ENCODE data around the gene CLDN24. TPM values are rescaled to one million over a fixed set of nuclear protein-coding genes. Genes with fewer than 3 reads are reported as not detected.

Gene CLDN24
- total and polyA plus RNA-seq, 2 donors (not counting 1 experiment from before 2014, with no cell fraction given), result not detected

GRCh38 chr4:183289688-183290087 is 32.5 kb downstream of the CLDN24 start:
- Histone ChIP-seq H2AFZ (ENCODE audit: low read length) (no peak overlapping the region), H3K27ac (ENCODE audit: insufficient read depth, low read length) (no peak overlapping the region), H3K9me3 (ENCODE audit: control insufficient read depth, insufficient read depth, low read depth, low read length) (no peaks in the 10 kb centered on the region), H3K27me3 (ENCODE audit: control insufficient read depth, insufficient read depth, low read length) (no peaks in the 10 kb centered on the region), H3K4me3 (replicated peaks in 1 of 4; ENCODE audit: control extremely low read depth in 1 of 4, insufficient read depth in 1 of 4, low read depth in 3 of 4, low read length in 4 of 4) (no peak overlapping the region), H3K36me3 (ENCODE audit: control insufficient read depth, insufficient read depth, low read length) (peaks cover 20% of the 10 kb centered on the region), H3K4me1 (ENCODE audit: control insufficient read depth, extremely low read depth, insufficient read depth, low read length) (peaks cover 7% of the 10 kb centered on the region), H3K79me2 (ENCODE audit: control insufficient read depth, insufficient read depth, low read length) (no peaks in the 10 kb centered on the region), H3K4me2 (ENCODE audit: extremely low read depth, insufficient read depth, low read length) (no peak overlapping the region), H4K20me1 (ENCODE audit: control insufficient read depth, extremely low read depth, insufficient read depth, low read length) (no peaks in the 10 kb centered on the region), H3K9ac (ENCODE audit: insufficient read depth, low read length) (no peak overlapping the region)
- DNase-seq (ENCODE audit: low read depth in 2 of 2), result no peak
- TF ChIP-seq EZH2 (IDR thresholded peaks at IDR 0.05; ENCODE audit: low read length, missing control alignments) (no peak), CTCF (conservative IDR thresholded peaks at IDR 0.05 in 1 of 2, IDR thresholded peaks at IDR 0.05 in 1 of 2; ENCODE audit: low read depth in 1 of 2, low read length in 2 of 2) (no peak)

- no peaks in the 10 kb centered on the region for H3K9me3 ChIP-seq (ENCODE audit: control insufficient read depth, insufficient read depth, low read depth, low read length)
- no peak overlapping the region for H3K27ac ChIP-seq (ENCODE audit: insufficient read depth, low read length)
- H3K4me2 ChIP-seq (ENCODE audit: extremely low read depth, insufficient read depth, low read length), result no peak overlapping the region
- H2AFZ ChIP-seq (ENCODE audit: low read length), result no peak overlapping the region
- no peaks in the 10 kb centered on the region for H4K20me1 ChIP-seq (ENCODE audit: control insufficient read depth, extremely low read depth, insufficient read depth, low read length)
- peaks cover 20% of the 10 kb centered on the region for H3K36me3 ChIP-seq (ENCODE audit: control insufficient read depth, insufficient read depth, low read length)
- TF ChIP-seq EZH2 (IDR thresholded peaks at IDR 0.05; ENCODE audit: low read length, missing control alignments) (no peak), CTCF (conservative IDR thresholded peaks at IDR 0.05 in 1 of 2, IDR thresholded peaks at IDR 0.05 in 1 of 2; ENCODE audit: low read depth in 1 of 2, low read length in 2 of 2) (no peak)
- no peak overlapping the region for H3K4me3 ChIP-seq (replicated peaks in 1 of 4; ENCODE audit: control extremely low read depth in 1 of 4, insufficient read depth in 1 of 4, low read depth in 3 of 4, low read length in 4 of 4)
- H3K9ac ChIP-seq (ENCODE audit: insufficient read depth, low read length), result no peak overlapping the region
- H3K27me3 ChIP-seq (ENCODE audit: control insufficient read depth, insufficient read depth, low read length), result no peaks in the 10 kb centered on the region
- H3K4me1 ChIP-seq (ENCODE audit: control insufficient read depth, extremely low read depth, insufficient read depth, low read length), result peaks cover 14% of the 10 kb centered on the region
- DNase-seq (ENCODE audit: low read depth in 2 of 2), result no peak
- no peaks in the 10 kb centered on the region for H3K79me2 ChIP-seq (ENCODE audit: control insufficient read depth, insufficient read depth, low read length)
Measured at GRCh38 chr4:183288955-183289354, 33.3 kb downstream of the CLDN24 start.

- Histone ChIP-seq H3K4me2 (ENCODE audit: extremely low read depth, insufficient read depth, low read length) (no peak overlapping the region), H3K27ac (ENCODE audit: insufficient read depth, low read length) (no peak overlapping the region), H3K9me3 (ENCODE audit: control insufficient read depth, insufficient read depth, low read depth, low read length) (no peaks in the 10 kb centered on the region), H3K36me3 (ENCODE audit: control insufficient read depth, insufficient read depth, low read length) (peaks cover 21% of the 10 kb centered on the region), H3K27me3 (ENCODE audit: control insufficient read depth, insufficient read depth, low read length) (no peaks in the 10 kb centered on the region), H3K4me3 (replicated peaks in 1 of 4; ENCODE audit: control extremely low read depth in 1 of 4, insufficient read depth in 1 of 4, low read depth in 3 of 4, low read length in 4 of 4) (no peak overlapping the region), H2AFZ (ENCODE audit: low read length) (no peak overlapping the region), H4K20me1 (ENCODE audit: control insufficient read depth, extremely low read depth, insufficient read depth, low read length) (no peaks in the 10 kb centered on the region), H3K4me1 (ENCODE audit: control insufficient read depth, extremely low read depth, insufficient read depth, low read length) (peaks cover 14% of the 10 kb centered on the region), H3K9ac (ENCODE audit: insufficient read depth, low read length) (no peak overlapping the region), H3K79me2 (ENCODE audit: control insufficient read depth, insufficient read depth, low read length) (no peaks in the 10 kb centered on the region)
- DNase-seq (ENCODE audit: low read depth in 2 of 2), result no peak
- TF ChIP-seq EZH2 (IDR thresholded peaks at IDR 0.05; ENCODE audit: low read length, missing control alignments), result no peak
Measured at GRCh38 chr4:183287677-183288076, 34.5 kb downstream of the CLDN24 start.
